ACC112 (cell line): ENCODE measurements around the gene FBXL17.

Source experiments
- H2AFZ ChIP-seq: fragments of 200-600 bp; sonication (generic); one replicate; pipeline ENCODE4 v1.6.0; 2017; ENCODE audit warnings: antibody characterized with exemption, low read length; ENCODE audit not compliant: unreplicated experiment
- H3K27ac ChIP-seq: fragments of 200-600 bp; sonication (generic); 2 replicates; pipeline ENCODE4 v1.5.1; 2014; ENCODE audit warnings: low read depth, mild to moderate bottlenecking, antibody characterized with exemption, low read length, moderate library complexity
- H3K27me3 ChIP-seq: fragments of 200-600 bp; sonication (generic); 2 replicates; pipeline ENCODE4 v1.6.1; 2014; ENCODE audit warnings: mild to moderate bottlenecking, antibody characterized with exemption, low read length, moderate library complexity, mixed read lengths; ENCODE audit not compliant: insufficient read depth
- H3K36me3 ChIP-seq: fragments of 200-600 bp; sonication (generic); 2 replicates; pipeline ENCODE4 v1.6.1; 2016; ENCODE audit warnings: mild to moderate bottlenecking, antibody characterized with exemption, low read length, moderate library complexity, mixed read lengths; ENCODE audit not compliant: insufficient read depth
- H3K4me1 ChIP-seq: fragments of 200-600 bp; sonication (generic); one replicate; pipeline ENCODE4 v1.6.1; 2016; ENCODE audit warnings: low read length, mixed read lengths; ENCODE audit not compliant: insufficient read depth, unreplicated experiment, control insufficient read depth
- H3K4me3 ChIP-seq: fragments of 200-600 bp; sonication (generic); 2 replicates; pipeline ENCODE4 v1.5.1; 2014; ENCODE audit warnings: mild to moderate bottlenecking, low read depth, low read length
- H3K79me2 ChIP-seq: fragments of 200-600 bp; sonication (generic); one replicate; pipeline ENCODE4 v1.6.0; 2016; ENCODE audit warnings: low read length; ENCODE audit not compliant: control insufficient read depth, unreplicated experiment, insufficient read depth

FBXL17 gene

GRCh38 chr5:108061941-108062340 is 320.0 kb downstream of the FBXL17 start:
- no peaks in the 10 kb centered on the region for H3K36me3 ChIP-seq
- no peaks in the 10 kb centered on the region for H3K79me2 ChIP-seq
- H3K4me1 ChIP-seq = no peaks in the 10 kb centered on the region
- no peak overlapping the region for H3K27ac ChIP-seq
- no peaks in the 10 kb centered on the region for H3K27me3 ChIP-seq
- H3K4me3 ChIP-seq = no peak overlapping the region
- H2AFZ ChIP-seq = no peak overlapping the region

- H2AFZ ChIP-seq = no peak overlapping the region
- no peaks in the 10 kb centered on the region for H3K36me3 ChIP-seq
- no peak overlapping the region for H3K4me3 ChIP-seq
- H3K27me3 ChIP-seq = no peaks in the 10 kb centered on the region
- H3K27ac ChIP-seq = no peak overlapping the region
- no peaks in the 10 kb centered on the region for H3K79me2 ChIP-seq
- no peaks in the 10 kb centered on the region for H3K4me1 ChIP-seq
These were observed 321.6 kb downstream of the FBXL17 start for GRCh38 chr5:108060340-108060739.

- no peaks in the 10 kb centered on the region for H3K36me3 ChIP-seq
- H3K4me3 ChIP-seq = no peak overlapping the region
- H3K27me3 ChIP-seq = no peaks in the 10 kb centered on the region
- no peak overlapping the region for H3K27ac ChIP-seq
- no peaks in the 10 kb centered on the region for H3K4me1 ChIP-seq
- H3K79me2 ChIP-seq = no peaks in the 10 kb centered on the region
- H2AFZ ChIP-seq = no peak overlapping the region
These were observed 322.6 kb downstream of the FBXL17 start for GRCh38 chr5:108059334-108059733.

GRCh38 chr5:108054349-108054748 is 327.5 kb downstream of the FBXL17 start:
- Histone ChIP-seq H3K4me1 (no peaks in the 10 kb centered on the region), H3K27ac (no peak overlapping the region), H2AFZ (no peak overlapping the region), H3K36me3 (no peaks in the 10 kb centered on the region), H3K4me3 (no peak overlapping the region), H3K27me3 (no peaks in the 10 kb centered on the region), H3K79me2 (no peaks in the 10 kb centered on the region)

- no peak overlapping the region for H3K27ac ChIP-seq
- no peak overlapping the region for H3K4me3 ChIP-seq
- no peaks in the 10 kb centered on the region for H3K79me2 ChIP-seq
- no peaks in the 10 kb centered on the region for H3K36me3 ChIP-seq
- H3K27me3 ChIP-seq = no peaks in the 10 kb centered on the region
- H3K4me1 ChIP-seq = no peaks in the 10 kb centered on the region
- H2AFZ ChIP-seq = no peak overlapping the region
These were observed 334.8 kb downstream of the FBXL17 start for GRCh38 chr5:108046955-108047670.

- Histone ChIP-seq H3K27ac (no peak overlapping the region), H3K79me2 (no peaks in the 10 kb centered on the region), H3K4me3 (no peak overlapping the region), H3K4me1 (no peaks in the 10 kb centered on the region), H3K36me3 (no peaks in the 10 kb centered on the region), H2AFZ (no peak overlapping the region), H3K27me3 (no peaks in the 10 kb centered on the region)
These were observed 345.4 kb downstream of the FBXL17 start for GRCh38 chr5:108036482-108036881.

GRCh38 chr5:108028883-108029282 is 353.0 kb downstream of the FBXL17 start:
- Histone ChIP-seq H3K79me2 (no peaks in the 10 kb centered on the region), H3K27ac (no peak overlapping the region), H3K36me3 (no peaks in the 10 kb centered on the region), H3K4me3 (no peak overlapping the region), H3K27me3 (no peaks in the 10 kb centered on the region), H2AFZ (no peak overlapping the region), H3K4me1 (peaks cover 5% of the 10 kb centered on the region)

GRCh38 chr5:108028412-108028811 is 353.5 kb downstream of the FBXL17 start:
- Histone ChIP-seq H3K4me3 (no peak overlapping the region), H3K4me1 (peaks cover 5% of the 10 kb centered on the region), H3K36me3 (no peaks in the 10 kb centered on the region), H3K27ac (no peak overlapping the region), H2AFZ (no peak overlapping the region), H3K79me2 (no peaks in the 10 kb centered on the region), H3K27me3 (no peaks in the 10 kb centered on the region)

GRCh38 chr5:108025957-108026356 is 355.9 kb downstream of the FBXL17 start:
- Histone ChIP-seq H2AFZ (no peak overlapping the region), H3K4me3 (no peak overlapping the region), H3K27me3 (no peaks in the 10 kb centered on the region), H3K27ac (no peak overlapping the region), H3K79me2 (no peaks in the 10 kb centered on the region), H3K4me1 (peaks cover 5% of the 10 kb centered on the region), H3K36me3 (no peaks in the 10 kb centered on the region)

GRCh38 chr5:108024986-108025385 is 356.9 kb downstream of the FBXL17 start:
- Histone ChIP-seq H3K27me3 (no peaks in the 10 kb centered on the region), H3K36me3 (no peaks in the 10 kb centered on the region), H2AFZ (no peak overlapping the region), H3K27ac (no peak overlapping the region), H3K79me2 (no peaks in the 10 kb centered on the region), H3K4me3 (no peak overlapping the region), H3K4me1 (peaks cover 5% of the 10 kb centered on the region)

- Histone ChIP-seq H3K4me3 (no peak overlapping the region), H3K27me3 (no peaks in the 10 kb centered on the region), H2AFZ (no peak overlapping the region), H3K36me3 (no peaks in the 10 kb centered on the region), H3K79me2 (no peaks in the 10 kb centered on the region), H3K27ac (no peak overlapping the region), H3K4me1 (no peaks in the 10 kb centered on the region)
These were observed 365.8 kb downstream of the FBXL17 start for GRCh38 chr5:108016101-108016500.
